Hepatocyte (in vitro differentiated cells): ENCODE data around the gene TMEM134.

Source experiments
- EZH2phosphoT487 ChIP-seq: fragments of 200-600 bp; sonication (generic); IDR thresholded peaks from one replicate; pipeline ENCODE4 v1.6.1; 2018; ENCODE audit warnings: antibody characterized with exemption, mild to moderate bottlenecking, low read depth, moderate library complexity; ENCODE audit not compliant: unreplicated experiment, severe bottlenecking
- TF ChIP-seq, protein P1 (sequence below): fragments of 200-600 bp; sonication (generic); IDR thresholded peaks from 2 replicates; pipeline ENCODE4 v1.5.1; 2016; ENCODE audit warnings: antibody characterized with exemption, mild to moderate bottlenecking; ENCODE audit not compliant: poor library complexity

DNA sequence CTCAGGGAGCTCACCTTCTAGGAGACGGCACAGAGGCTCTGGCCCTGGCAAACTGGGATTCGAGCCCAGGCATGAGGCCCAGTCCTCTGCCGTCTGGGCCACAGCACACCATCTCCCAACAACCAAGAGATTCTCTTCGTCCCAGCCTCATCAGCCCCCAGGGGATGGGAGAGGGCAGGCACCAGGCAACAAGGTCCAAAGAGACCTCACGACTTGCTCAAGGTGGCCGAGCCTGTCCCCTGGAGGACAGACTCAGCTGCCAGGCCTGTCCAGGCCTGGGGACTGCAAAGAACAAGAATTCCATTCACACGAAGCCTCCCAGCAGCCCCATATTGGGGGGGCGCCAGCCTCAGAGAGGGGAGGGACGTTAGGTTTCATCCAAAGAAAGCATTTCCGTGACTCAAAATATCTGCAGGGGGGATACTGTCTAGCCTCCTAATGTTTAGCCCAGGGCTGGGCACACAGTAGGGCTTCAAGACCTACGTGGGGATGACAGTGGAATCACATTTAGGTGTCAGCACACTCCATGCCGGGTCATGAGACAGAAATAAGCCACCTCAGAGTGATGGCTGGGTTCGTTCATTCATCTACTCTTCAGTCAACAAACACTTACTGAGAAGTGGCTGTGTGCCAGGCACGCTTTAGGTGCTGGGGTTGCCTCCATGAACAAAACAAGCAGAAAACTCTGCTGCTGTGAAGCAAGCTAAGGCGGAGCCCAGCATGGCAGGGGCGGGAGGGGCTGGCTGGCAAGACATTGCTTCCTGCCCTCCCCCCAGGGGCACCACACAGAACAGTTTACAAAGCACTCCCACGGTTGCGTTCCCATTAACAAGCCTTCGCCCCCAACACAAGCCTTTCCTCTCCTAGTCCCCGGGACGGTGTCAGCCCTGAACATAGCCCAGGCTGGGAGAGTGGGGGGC, 52.4 kb downstream of the TMEM134 start:
- TF ChIP-seq, protein P1, sequence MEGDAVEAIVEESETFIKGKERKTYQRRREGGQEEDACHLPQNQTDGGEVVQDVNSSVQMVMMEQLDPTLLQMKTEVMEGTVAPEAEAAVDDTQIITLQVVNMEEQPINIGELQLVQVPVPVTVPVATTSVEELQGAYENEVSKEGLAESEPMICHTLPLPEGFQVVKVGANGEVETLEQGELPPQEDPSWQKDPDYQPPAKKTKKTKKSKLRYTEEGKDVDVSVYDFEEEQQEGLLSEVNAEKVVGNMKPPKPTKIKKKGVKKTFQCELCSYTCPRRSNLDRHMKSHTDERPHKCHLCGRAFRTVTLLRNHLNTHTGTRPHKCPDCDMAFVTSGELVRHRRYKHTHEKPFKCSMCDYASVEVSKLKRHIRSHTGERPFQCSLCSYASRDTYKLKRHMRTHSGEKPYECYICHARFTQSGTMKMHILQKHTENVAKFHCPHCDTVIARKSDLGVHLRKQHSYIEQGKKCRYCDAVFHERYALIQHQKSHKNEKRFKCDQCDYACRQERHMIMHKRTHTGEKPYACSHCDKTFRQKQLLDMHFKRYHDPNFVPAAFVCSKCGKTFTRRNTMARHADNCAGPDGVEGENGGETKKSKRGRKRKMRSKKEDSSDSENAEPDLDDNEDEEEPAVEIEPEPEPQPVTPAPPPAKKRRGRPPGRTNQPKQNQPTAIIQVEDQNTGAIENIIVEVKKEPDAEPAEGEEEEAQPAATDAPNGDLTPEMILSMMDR: no peak
- no peak for TF ChIP-seq EZH2phosphoT487
